Subcutaneous preadipocyte (primary cell): ENCODE results near the gene PIP5K1C. TPM values are rescaled to one million over a fixed set of nuclear protein-coding genes. Genes with fewer than 3 reads are reported as not detected.

ENCODE experiments used
- total RNA-seq: library from RNA; depleted of rRNA; stranded (reverse); fragments of >200 nt; gene quantifications from 2 replicates; pipeline ENCODE4 v1.2.3, GENCODE V29; 2012

PIP5K1C gene, protein sequence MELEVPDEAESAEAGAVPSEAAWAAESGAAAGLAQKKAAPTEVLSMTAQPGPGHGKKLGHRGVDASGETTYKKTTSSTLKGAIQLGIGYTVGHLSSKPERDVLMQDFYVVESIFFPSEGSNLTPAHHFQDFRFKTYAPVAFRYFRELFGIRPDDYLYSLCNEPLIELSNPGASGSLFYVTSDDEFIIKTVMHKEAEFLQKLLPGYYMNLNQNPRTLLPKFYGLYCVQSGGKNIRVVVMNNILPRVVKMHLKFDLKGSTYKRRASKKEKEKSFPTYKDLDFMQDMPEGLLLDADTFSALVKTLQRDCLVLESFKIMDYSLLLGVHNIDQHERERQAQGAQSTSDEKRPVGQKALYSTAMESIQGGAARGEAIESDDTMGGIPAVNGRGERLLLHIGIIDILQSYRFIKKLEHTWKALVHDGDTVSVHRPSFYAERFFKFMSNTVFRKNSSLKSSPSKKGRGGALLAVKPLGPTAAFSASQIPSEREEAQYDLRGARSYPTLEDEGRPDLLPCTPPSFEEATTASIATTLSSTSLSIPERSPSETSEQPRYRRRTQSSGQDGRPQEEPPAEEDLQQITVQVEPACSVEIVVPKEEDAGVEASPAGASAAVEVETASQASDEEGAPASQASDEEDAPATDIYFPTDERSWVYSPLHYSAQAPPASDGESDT
- total RNA-seq = 21.7 and 24.0 TPM in 2 replicates

DNA sequence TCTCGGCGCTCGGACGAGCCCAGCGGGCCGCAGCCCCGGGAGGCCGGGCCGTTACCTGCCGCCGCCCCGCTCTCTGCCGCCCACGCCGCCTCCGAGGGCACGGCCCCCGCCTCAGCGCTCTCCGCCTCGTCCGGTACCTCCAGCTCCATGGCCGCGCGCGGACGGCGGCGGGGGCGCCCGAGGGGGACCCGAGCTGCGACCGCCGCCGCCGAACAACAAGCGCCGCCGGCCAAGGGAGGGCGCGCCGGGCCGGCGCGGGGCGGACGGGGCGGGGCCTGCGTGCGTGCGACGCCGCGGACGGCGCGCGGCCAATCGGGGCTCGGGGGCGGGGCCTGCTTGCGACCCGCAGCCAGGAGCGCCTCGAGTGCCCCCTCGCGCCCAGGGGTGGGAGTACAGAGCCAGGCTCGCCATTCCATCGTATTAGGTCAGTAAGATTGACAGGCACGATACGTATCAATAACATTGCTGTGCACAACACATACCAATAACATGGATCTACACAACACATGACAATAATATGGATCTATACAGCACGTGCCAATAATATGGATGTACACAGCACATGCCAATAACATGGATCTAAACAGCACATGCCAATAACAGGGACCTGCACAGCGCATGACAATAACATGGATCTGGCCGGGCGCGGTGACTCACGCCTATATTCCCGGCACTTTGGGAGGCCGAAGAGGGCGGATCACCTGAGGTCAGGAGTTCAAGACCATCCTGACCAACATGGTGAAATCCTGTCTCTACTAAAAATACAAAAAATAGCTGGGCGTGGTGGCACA lies at the start of gene PIP5K1C:
PIP5K1C (minus strand) TSS at position 227 of the 791 bp plus-strand sequence; CDS start at position 149, 78 bp downstream.

DNA sequence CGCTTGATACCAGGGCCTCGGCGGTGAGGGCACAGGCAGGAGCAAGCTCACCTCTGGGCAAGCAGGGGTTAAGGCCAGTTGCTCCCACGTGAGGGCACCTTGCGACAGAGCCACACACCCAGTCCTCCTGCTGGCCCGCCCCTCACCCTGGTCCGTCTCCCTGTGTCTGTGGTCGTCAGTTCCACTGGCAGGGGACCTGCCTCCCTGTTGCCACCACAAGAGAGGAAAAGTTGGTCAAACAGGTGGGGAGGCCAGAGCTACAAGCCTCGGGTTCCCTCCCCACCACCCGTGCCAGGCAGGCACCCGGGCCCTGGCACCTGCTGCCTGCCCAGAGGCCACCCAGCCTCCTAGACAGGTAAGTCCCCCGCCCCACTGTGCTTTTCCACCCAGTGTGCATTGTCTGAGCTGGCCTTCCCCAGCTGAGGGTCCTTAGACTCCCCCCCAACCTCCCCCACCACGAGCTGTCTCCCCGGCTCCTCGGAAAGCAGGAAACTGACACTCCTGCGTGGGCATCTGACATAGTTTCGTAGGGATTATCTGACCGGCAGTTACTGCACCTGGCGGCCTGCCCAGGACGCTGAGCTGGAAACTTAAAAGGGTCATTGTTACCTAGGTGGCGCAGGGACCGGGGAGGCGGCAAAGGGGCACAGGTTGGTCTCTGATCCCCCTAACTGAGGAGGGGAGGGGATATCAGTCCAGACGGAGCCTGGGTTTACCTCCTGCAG lies 8.1 kb upstream of the PIP5K1C start, which contains the start of gene TJP3:
TJP3 (plus strand) TSS at position 178 of the 725 bp plus-strand sequence. CDS start 20,049 bp downstream, outside the sequence.

DNA sequence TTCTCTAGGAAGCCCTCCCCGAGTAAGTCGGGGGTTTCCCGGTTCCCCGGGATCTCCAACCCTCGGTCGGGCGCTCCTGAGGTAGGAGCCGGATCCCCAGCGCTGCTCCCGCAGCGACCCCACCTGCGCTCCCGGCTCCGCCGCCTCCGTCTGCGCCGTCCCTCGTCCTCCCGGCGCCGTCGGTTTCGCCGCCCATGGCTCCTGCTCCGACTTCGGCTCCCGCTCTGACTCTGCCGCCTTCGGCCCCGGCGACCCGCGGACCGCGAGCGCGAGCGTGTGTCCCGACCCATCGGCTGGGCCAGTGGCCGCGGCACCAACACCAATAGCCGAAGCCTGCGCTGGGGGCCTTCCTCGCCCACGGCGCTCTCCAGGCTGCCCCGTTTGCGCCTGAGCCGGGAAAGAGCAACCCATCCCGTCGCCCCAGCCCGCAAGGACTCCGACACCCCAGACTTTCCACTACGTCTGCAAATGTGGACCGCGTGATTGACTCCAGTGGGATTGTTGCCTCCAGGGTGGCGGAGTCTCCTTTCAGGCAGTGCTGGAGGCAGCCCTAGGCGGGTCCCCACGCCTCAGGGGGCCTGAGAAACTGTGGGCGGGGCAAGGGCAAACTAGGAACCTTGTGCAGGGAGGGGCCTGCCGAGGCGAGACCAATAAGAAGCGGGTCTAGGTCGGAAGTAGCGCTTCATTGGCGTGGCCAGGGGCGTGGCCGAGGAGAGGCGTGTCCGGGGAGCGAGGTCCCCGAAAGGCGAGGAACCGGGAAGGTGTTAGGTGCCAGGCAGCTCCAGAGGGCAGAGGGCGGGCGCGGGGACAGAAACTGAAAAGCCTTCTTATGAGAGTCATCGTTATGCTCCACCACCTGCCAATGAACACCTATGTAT lies 73.6 kb downstream of the PIP5K1C start, which contains the start of gene CACTIN:
CACTIN (minus strand) TSS at position 318 of the 878 bp plus-strand sequence; CDS start at position 290, 28 bp downstream.

DNA sequence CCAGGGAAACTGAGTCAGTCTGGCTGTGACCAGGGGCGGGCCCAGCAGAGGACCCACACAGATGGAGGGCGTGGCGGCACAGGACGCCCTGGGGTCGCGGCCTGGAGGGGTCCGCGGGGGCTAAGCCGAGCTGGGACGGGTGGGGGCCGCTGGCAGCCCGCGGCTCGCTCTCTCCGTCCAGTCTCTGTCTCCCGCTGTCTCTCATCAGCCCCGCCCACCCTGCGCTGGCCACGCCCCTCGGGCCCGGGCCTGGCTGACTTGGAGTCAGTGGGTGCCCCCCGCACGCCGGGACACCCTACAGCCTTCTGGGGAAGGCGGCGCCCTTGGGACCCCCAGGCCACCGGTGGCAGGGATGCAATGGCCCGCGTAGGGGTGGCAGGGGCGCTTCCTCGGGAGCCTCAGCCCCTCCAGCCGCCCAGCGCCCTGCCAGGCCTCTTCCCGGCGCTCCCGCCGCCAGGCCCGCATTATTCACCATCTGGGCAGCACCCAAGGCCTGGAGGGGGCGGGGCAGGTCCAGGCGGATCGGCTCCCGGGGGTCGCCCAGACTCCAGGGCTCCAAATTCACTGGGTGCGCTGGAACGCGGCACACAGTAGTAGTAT lies 93.5 kb downstream of the PIP5K1C start, which contains the start of gene TBXA2R:
TBXA2R (minus strand) TSS at position 186 of the 600 bp plus-strand sequence. CDS start 6,241 bp downstream, outside the sequence.

DNA sequence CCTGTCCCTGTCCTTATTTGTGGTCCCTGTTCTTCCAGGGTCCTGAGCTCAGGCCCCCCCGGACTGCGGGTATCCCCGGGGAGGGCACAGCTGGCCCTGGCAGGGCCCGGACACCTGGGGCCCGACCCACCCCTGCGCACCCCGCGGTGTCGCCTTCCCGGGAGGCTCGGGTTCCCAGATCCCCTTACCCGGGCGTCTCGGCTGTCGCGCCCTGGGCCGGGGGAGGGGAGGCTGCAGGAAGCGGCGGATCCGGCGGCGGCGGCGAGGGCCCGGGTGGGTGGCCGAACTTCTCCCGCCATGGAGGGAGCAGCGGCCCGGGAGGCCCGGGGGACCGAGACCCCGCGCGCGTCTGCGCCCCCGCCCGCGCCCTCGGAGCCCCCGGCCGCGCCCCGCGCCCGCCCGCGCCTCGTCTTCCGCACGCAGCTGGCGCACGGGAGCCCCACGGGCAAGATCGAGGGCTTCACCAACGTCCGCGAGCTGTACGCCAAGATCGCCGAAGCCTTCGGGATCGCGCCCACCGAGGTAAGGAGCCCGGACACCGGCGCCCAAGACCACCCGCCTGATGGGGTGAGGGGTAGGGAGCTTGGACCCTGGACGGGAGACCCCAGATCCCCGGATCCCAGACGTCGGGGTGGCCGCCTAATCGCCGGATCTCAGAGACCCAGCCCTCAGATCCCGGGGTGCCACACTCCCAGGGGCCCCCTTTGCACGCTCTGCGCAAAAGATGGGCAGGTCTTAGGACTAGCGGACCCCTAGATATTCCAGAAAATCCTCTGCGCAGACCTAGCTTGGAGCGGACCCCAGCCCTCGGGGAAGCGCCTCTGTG lies 114.8 kb downstream of the PIP5K1C start, which contains the start of gene GIPC3:
GIPC3 (plus strand) TSS at position 178 of the 826 bp plus-strand sequence; CDS start at position 298, 120 bp downstream.

Other genes with a start within 250 kb of the PIP5K1C start
- not detected in 2 replicates for gene SMIM24, start 219.9 kb downstream of the PIP5K1C start, total RNA-seq
- not detected in 2 replicates for gene SMIM44, start 217.0 kb downstream of the PIP5K1C start, total RNA-seq
- 7.3 and 9.6 TPM in 2 replicates for gene DOHH, start 199.8 kb downstream of the PIP5K1C start, total RNA-seq
- gene FZR1, start 194.2 kb downstream of the PIP5K1C start, total RNA-seq = 44.6 and 45.6 TPM in 2 replicates
- gene TEKTIP1, start 161.3 kb downstream of the PIP5K1C start, total RNA-seq = not detected in 2 replicates
- 82.7 and 86.6 TPM in 2 replicates for gene MFSD12, start 142.9 kb downstream of the PIP5K1C start, total RNA-seq
- gene HMG20B, start 127.5 kb downstream of the PIP5K1C start, total RNA-seq = 73.5 and 85.2 TPM in 2 replicates
- gene GIPC3, start 115.0 kb downstream of the PIP5K1C start, total RNA-seq = under 0.01 TPM in 2 replicates
- 0.73 and 1.8 TPM in 2 replicates for gene TBXA2R, start 93.6 kb downstream of the PIP5K1C start, total RNA-seq
- 21.7 and 26.4 TPM in 2 replicates for gene CACTIN, start 73.7 kb downstream of the PIP5K1C start, total RNA-seq
- gene TJP3, start 7.9 kb upstream of the PIP5K1C start, total RNA-seq = not detected in 2 replicates
- gene APBA3, start 61.2 kb upstream of the PIP5K1C start, total RNA-seq = 15.1 and 23.1 TPM in 2 replicates
- 35.3 and 38.3 TPM in 2 replicates for gene MRPL54, start 62.2 kb upstream of the PIP5K1C start, total RNA-seq
- gene RAX2, start 71.8 kb upstream of the PIP5K1C start, total RNA-seq = not detected in 2 replicates
- under 0.01 and 0.98 TPM in 2 replicates for gene MATK, start 85.9 kb upstream of the PIP5K1C start, total RNA-seq
- gene ZFR2, start 168.6 kb upstream of the PIP5K1C start, total RNA-seq = not detected in 2 replicates
- gene ATCAY, start 180.2 kb upstream of the PIP5K1C start, total RNA-seq = not detected in 2 replicates
- gene NMRK2, start 232.6 kb upstream of the PIP5K1C start, total RNA-seq = not detected in 2 replicates